Measurements from ENCODE around the gene CPED1. TPM values are rescaled to one million over a fixed set of nuclear protein-coding genes. Genes with fewer than 3 reads are reported as not detected.

Gene CPED1
- total RNA-seq, 1 experiment from 2014 or later, result 0.13 TPM

DNA sequence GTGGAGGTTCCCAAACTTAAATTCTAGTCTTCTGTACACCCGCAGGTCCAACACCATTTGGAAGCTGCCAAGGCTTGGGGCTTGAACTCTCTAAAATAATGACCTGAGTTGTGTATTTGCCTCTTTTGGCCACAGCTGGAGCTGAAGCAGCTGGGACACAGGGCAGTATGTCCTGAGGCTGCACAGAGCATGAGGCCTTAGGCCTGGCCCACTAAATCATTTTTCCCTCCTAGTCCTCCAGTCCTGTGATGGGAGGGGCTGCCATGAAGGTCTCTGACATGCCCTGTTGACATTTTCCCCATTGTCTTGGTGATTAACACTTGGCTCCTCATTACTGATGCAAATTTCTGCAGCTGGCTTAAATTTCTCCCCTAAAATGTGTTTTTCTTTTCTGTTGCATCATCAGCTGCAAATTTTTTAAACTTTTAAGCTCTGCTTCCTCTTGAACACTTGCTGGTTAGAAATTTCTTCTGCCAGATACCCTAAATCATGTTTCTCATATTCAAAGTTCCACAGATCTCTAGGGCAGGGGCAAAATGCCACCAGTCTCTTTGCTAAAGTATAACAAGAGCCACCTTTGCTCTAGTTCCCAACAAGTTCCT lies 296.7 kb downstream of the CPED1 start:
- H3K23ac ChIP-seq (ENCODE audit: insufficient read length, low read depth, low read length), result no peak overlapping the region
- no peaks in the 10 kb centered on the region for H4K20me1 ChIP-seq (ENCODE audit: control insufficient read depth, insufficient read depth, insufficient read length)
- TF ChIP-seq, protein P1, sequence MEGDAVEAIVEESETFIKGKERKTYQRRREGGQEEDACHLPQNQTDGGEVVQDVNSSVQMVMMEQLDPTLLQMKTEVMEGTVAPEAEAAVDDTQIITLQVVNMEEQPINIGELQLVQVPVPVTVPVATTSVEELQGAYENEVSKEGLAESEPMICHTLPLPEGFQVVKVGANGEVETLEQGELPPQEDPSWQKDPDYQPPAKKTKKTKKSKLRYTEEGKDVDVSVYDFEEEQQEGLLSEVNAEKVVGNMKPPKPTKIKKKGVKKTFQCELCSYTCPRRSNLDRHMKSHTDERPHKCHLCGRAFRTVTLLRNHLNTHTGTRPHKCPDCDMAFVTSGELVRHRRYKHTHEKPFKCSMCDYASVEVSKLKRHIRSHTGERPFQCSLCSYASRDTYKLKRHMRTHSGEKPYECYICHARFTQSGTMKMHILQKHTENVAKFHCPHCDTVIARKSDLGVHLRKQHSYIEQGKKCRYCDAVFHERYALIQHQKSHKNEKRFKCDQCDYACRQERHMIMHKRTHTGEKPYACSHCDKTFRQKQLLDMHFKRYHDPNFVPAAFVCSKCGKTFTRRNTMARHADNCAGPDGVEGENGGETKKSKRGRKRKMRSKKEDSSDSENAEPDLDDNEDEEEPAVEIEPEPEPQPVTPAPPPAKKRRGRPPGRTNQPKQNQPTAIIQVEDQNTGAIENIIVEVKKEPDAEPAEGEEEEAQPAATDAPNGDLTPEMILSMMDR (conservative IDR thresholded peaks at IDR 0.05), result no peak
- no peak overlapping the region for H3K4ac ChIP-seq (ENCODE audit: low read depth, low read length)
- H4K91ac ChIP-seq (ENCODE audit: insufficient read length, low read depth, low read length), result no peak overlapping the region
- Mint-ChIP-seq H3K9me3 (peaks cover 25 to 31% of the 10 kb centered on the region in 2 experiments), H3K4me1 (no peaks in the 10 kb centered on the region), H3K27me3 (ENCODE audit: low read depth) (0 out of 2 replicates have a peak, but pooled peaks cover 2% of the 10 kb centered on the region), H3K27ac (no peak overlapping the region), H3K36me3 (ENCODE audit: insufficient read depth in 1 of 3, low read depth in 3 of 3) (peaks cover 15 to 22% (median 21%) of the 10 kb centered on the region in 3 experiments), H3K4me3 (no peak overlapping the region)
- no peak overlapping the region for H3K18ac ChIP-seq (ENCODE audit: insufficient read length, low read depth, low read length)
- H3K9me3 ChIP-seq (ENCODE audit: control insufficient read depth, low read depth, low read length), result no peaks in the 10 kb centered on the region
- no peaks in the 10 kb centered on the region for H3K79me1 ChIP-seq (ENCODE audit: insufficient read depth, low read depth, low read length, poor library complexity, severe bottlenecking)
- H3K56ac ChIP-seq (ENCODE audit: insufficient read length, low read depth, low read length), result no peak overlapping the region
- no CpG with 5 or more reads among the region's 1 CpG for WGBS (ENCODE audit: extremely low coverage, insufficient read length, low lambda C conversion rate)
- H2BK120ac ChIP-seq (ENCODE audit: low read depth, low read length, poor library complexity, severe bottlenecking), result no peak overlapping the region
- no peaks in the 10 kb centered on the region for H3K23me2 ChIP-seq (ENCODE audit: insufficient read length, low read depth, low read length, poor library complexity, severe bottlenecking)
- no peak overlapping the region for H2BK5ac ChIP-seq (ENCODE audit: insufficient read length, low read length)
- H2BK12ac ChIP-seq (ENCODE audit: insufficient read length, low read depth, low read length), result no peak overlapping the region
- no peaks in the 10 kb centered on the region for H3K27me3 ChIP-seq (ENCODE audit: insufficient read depth, low read length)
- DNase-seq, result no peak
- no peak overlapping the region for H2BK20ac ChIP-seq (ENCODE audit: low read depth, low read length, poor library complexity, severe bottlenecking)
- no peak overlapping the region for H2AK5ac ChIP-seq (ENCODE audit: insufficient read length, low read length)
- H3K4me1 ChIP-seq (ENCODE audit: insufficient read depth, low read length), result no peaks in the 10 kb centered on the region
- no peak overlapping the region for H3T11ph ChIP-seq (ENCODE audit: low read length)
- H2BK15ac ChIP-seq (ENCODE audit: low read depth, low read length), result no peak overlapping the region
- no peak overlapping the region for H3K27ac ChIP-seq (ENCODE audit: insufficient read length, low read depth, low read length)
- H3K14ac ChIP-seq (ENCODE audit: insufficient read depth, low read length), result no peak overlapping the region
- no peak overlapping the region for H4K8ac ChIP-seq (replicated peaks; ENCODE audit: insufficient read length, low read depth, low read length)
- no peak overlapping the region for H4K5ac ChIP-seq (ENCODE audit: insufficient read length, low read depth, low read length)
- H2AFZ ChIP-seq (ENCODE audit: low read length), result no peak overlapping the region
- no peak overlapping the region for H3K9ac ChIP-seq (ENCODE audit: extremely low read depth, insufficient read length, low read length)
- no peak overlapping the region for H3K4me2 ChIP-seq (ENCODE audit: insufficient read depth, insufficient read length, low read length)
- H3K79me2 ChIP-seq (ENCODE audit: insufficient read depth, low read length), result no peaks in the 10 kb centered on the region

Measured in H9 (cell line).